GM18870 (cell line): ENCODE measurements around the gene WDFY2.
A peak's percentile ranks its signal among the peaks of the same experiment; 100 is the strongest.
"Not testable (repeated sequence)": the region's sequence is repeated elsewhere in the genome, so short reads cannot be mapped to it uniquely, and the experiment has no call there.

Experiments
- ATAC-seq: cut with Tn5 transposase; IDR thresholded peaks from one replicate; pipeline ENCODE4 v1.9.1; 2021; ENCODE audit warnings: moderate library complexity; ENCODE audit not compliant: unreplicated experiment

WDFY2 gene

GRCh38 chr13:51562011-51562671, 22.1 kb upstream of the WDFY2 start:
- peak; percentile 79 for ATAC-seq

- no peak for ATAC-seq
Measured at GRCh38 chr13:51564252-51564651, 20.0 kb upstream of the WDFY2 start.

GRCh38 chr13:51564671-51565070, 19.6 kb upstream of the WDFY2 start:
- ATAC-seq = no peak

GRCh38 chr13:51569001-51569400, 15.3 kb upstream of the WDFY2 start:
- ATAC-seq = not testable (repeated sequence)

GRCh38 chr13:51576754-51577153, 7.5 kb upstream of the WDFY2 start:
- ATAC-seq = no peak

- ATAC-seq = no peak
Measured at GRCh38 chr13:51577690-51578089, 6.6 kb upstream of the WDFY2 start.

- no peak for ATAC-seq
Measured at GRCh38 chr13:51579676-51580075, 4.6 kb upstream of the WDFY2 start.

- ATAC-seq = no peak
Measured at GRCh38 chr13:51581148-51581820, 3.0 kb upstream of the WDFY2 start.

GRCh38 chr13:51583469-51583874, 790 bp upstream of the WDFY2 start:
- no peak for ATAC-seq

- peak; percentile 17 for ATAC-seq
Measured at GRCh38 chr13:51584731-51585672, 740 bp downstream of the WDFY2 start.

GRCh38 chr13:51585696-51586095, 1.4 kb downstream of the WDFY2 start:
- no peak for ATAC-seq

- no peak for ATAC-seq
Measured at GRCh38 chr13:51587372-51587771, 3.1 kb downstream of the WDFY2 start.

- no peak for ATAC-seq
Measured at GRCh38 chr13:51588406-51588949, 4.2 kb downstream of the WDFY2 start.

- no peak for ATAC-seq
Measured at GRCh38 chr13:51589793-51590192, 5.5 kb downstream of the WDFY2 start.

- ATAC-seq = no peak
Measured at GRCh38 chr13:51590231-51590970, 6.1 kb downstream of the WDFY2 start.

- no peak for ATAC-seq
Measured at GRCh38 chr13:51590971-51591627, 6.8 kb downstream of the WDFY2 start.

- not testable (repeated sequence) for ATAC-seq
Measured at GRCh38 chr13:51591938-51592337, 7.7 kb downstream of the WDFY2 start.

GRCh38 chr13:51594432-51594831, 10.2 kb downstream of the WDFY2 start:
- no peak for ATAC-seq

GRCh38 chr13:51595416-51595815, 11.2 kb downstream of the WDFY2 start:
- ATAC-seq = no peak

- ATAC-seq = no peak
Measured at GRCh38 chr13:51596541-51596940, 12.3 kb downstream of the WDFY2 start.
